ENCODE data around the gene TXK.

Gene TXK

GRCh38 chr4:48103483-48104139 lies 30.4 kb downstream of the TXK start:
- DNase-seq (ENCODE audit: low spot score): no peak

- no peak for DNase-seq (ENCODE audit: low spot score)
These were observed 31.7 kb downstream of the TXK start for GRCh38 chr4:48102303-48102702.

DNA sequence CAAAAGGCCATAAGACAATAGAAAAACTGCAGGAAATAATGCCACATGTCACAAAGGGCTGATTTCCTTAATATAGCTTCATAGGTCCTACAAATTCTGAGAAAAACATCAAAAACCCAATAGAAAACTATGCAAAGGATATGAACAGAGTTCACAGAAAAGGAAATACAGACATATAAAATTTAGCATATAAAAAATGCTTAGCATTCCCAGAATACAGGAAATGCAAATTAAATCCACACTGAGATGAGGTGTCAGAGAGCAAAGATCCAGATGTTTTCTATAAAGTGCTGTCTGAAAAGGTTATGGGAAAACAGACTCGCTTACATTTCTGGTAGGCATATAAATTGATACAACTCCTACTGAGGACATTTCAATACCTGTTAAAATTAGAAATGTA lies 33.8 kb downstream of the TXK start:
- no peak for DNase-seq (ENCODE audit: low spot score)

DNA sequence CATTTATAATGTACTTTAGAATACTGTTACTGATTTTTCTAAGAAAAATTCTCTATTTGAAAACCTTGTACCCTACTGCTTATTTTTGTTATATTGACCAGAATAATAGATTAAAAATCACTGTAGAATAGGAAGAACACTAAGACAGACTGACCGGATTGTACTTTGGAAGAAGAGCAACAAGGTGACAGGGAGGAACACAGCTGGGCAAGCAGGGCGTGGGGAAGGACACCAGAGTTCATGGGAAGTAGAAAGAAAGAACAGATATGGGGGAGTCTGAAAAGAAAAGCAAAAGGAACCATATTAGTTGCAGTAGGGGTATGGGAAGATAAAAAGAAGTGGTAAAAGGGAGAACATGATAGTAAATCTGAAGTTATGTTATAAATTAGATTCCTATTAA lies 38.6 kb downstream of the TXK start:
- DNase-seq (ENCODE audit: low spot score): no peak

DNA sequence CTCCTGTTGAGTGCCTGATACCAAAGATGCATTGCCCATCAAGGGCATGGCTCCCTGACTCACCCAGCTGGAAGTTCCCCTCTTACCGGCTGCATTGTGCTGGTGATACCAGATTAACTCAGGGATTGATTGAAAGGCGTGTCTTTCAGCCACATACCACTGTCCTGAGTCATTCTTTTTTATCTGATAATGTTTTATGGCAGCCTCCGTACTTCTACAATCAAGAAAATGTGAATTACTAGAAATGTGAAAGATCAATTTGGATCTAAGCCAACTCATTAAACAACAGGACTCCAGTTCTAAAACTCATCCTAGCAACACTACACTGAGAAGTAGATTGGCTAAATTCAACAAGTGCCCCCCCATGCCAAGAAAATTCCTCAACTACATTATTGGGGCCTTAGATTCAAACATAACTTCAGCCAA lies 40.0 kb downstream of the TXK start:
- DNase-seq (ENCODE audit: low spot score): peak; percentile 22

DNA sequence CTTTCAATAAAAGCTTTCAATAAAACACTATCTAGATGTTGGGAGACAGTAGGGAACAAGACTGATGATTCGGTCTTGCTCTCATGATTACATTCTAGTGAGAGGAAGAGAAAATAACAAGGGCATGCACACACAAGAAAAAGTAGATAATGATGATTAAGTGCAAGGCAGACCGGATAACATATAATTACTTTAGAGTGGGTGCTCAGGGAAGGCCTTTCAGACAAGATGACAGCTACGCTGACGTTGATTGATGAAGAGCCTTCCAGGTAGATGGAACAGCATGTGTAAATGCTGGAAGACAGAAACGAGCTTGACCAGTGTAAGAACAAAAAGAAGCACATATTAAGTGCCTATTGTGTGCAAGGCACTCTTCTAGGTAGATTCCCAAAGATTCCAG lies 43.4 kb downstream of the TXK start:
- no peak for DNase-seq (ENCODE audit: low spot score)

DNA sequence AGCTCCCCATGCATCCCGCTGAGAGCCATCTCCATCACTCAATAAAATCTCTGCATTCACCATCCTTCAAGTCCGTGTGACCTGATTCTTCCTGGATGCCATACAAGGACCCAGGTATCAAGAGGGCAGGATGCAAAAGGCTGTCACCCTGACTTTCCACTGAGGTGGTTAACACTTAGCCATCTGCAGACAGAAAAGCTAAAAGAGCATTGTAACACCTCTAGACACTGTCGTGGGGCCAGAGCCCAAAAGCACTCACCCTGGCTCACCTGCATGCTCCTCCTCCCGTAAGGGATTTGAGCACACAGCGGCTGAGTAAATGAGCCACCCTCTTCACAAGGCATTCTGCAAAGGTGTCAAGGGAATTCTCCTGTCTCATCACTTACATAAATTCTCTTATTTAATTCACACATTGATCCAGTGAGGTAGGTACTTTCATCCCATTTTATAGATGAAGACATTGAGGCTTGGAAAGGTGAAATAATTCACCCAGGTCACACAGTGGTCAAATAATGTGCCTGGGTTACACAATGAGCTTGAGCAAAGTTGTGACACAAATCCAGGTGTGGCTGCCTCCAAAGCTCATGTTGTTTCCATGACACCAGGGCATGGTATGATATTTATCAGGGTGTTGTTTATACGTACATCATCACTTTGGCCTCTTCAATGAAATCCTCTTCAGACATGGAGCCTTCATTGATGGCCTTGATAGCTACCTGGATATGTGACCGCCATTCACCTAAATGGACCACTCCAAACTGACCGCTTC lies 48.0 kb downstream of the TXK start:
- DNase-seq (ENCODE audit: low spot score): no peak

DNA sequence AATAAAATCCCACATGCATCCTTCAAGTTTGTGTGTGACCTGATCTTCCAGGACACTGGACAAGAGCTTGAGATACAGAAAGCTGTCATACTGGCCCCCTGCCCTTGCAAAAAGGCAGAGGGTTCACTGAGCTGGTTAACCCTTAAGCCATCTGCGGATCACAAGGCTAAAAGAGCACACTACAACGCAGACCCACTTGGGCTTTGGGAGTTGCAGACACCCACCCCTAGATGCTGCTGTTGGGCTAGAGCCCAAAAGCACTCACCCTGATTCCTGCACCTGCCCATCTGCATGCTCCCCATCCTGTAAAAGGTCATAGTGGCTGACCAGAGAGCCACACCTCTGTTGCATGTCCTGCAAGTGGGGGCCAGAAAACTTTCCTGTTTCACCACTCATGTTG lies 51.1 kb downstream of the TXK start:
- no peak for DNase-seq (ENCODE audit: low spot score)

- no peak for DNase-seq (ENCODE audit: low spot score)
These were observed 52.9 kb downstream of the TXK start for GRCh38 chr4:48081196-48081595.

GRCh38 chr4:48079972-48080391 lies 54.1 kb downstream of the TXK start:
- DNase-seq (ENCODE audit: low spot score): no peak

- DNase-seq (ENCODE audit: low spot score): no peak
These were observed 55.0 kb downstream of the TXK start for GRCh38 chr4:48078862-48079655.

DNA sequence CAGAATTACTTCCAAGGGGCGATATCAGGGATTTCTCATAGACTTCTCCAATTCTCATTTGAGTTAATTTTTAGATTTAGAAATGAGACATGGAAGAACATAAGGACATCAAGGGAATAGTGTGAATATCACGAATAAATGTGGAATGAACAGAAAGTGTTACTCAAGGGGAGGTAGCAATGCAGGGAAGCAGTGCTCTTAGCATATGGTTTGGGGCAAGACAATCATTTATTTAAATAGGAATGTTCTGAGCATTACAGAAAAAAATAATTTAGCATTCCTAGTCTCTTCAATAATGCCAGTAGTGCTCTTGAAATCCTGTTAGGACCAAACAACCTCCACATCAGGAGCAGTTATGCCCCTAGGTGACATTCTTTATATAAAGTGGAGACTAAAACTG lies 55.6 kb downstream of the TXK start:
- DNase-seq (ENCODE audit: low spot score): no peak

DNA sequence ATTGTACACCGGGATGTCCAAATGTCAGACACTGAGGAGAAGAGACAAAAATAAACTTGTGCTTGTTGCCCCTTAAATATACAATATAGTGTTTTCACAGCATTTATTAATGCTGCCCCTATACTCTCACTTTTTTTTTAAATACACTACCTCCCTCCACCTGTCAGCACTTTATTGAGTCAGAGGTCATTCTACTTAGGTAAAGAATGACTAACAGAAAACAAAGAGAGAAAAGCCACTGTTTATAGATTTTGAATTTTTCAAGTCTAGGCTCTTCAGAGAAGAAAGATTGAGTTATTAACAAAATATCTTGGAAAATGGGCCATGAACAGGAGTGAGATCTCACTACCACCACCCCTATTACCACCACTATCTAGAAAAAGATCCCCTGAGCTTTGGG lies 59.4 kb downstream of the TXK start:
- DNase-seq (ENCODE audit: low spot score): no peak

DNA sequence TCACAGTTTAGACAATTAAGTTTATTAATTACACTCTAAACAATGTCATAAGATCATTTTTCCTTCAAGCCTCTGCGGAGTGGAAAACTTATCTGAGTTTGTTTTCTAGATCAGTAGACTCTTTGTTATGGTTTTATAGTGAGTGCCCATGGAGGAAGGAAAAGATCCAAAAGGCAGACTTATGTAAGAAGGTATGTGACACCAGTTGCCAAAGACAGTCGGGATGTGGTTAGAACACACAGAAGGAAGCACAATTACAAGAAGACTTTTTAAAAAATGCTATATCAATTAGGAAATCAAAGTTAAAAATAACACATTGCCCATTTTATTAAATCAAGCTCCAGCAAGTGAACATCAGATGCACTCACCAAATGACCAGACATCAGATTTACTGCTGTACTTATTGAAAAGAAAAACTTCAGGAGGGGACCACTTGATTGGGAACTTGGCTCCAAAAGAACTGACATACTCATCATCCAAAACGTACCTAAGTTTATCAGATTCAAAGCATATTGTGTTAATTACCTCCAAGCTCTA lies 60.4 kb downstream of the TXK start:
- no peak for DNase-seq (ENCODE audit: low spot score)

GRCh38 chr4:48071191-48071590 lies 62.9 kb downstream of the TXK start:
- no peak for DNase-seq (ENCODE audit: low spot score)

GRCh38 chr4:48069026-48069425 lies 65.0 kb downstream of the TXK start:
- DNase-seq (ENCODE audit: low spot score): no peak

DNA sequence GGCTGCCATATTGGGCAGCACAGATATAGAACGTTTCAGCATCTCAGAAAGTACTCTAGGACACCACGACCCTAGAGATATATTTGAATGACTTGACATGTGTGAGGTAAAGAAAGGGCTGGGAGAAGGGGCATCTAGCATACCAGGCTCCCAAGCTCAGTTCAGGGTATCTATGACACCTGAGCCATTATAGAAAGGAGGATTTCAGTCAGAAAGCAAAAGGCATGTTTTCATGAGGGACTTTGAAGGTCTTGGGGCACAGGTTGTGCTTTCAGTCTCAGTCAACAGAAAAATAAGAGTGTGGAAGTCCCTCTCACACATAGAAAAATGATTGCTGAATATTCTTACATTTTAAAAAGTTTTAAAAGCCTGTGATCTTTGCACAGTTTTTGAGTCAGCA lies 65.9 kb downstream of the TXK start:
- DNase-seq (ENCODE audit: low spot score): no peak

GRCh38 chr4:48067536-48067935 lies 66.5 kb downstream of the TXK start:
- DNase-seq (ENCODE audit: low spot score): no peak

- no peak for DNase-seq (ENCODE audit: low spot score)
These were observed 68.4 kb downstream of the TXK start for GRCh38 chr4:48065587-48066052.

DNA sequence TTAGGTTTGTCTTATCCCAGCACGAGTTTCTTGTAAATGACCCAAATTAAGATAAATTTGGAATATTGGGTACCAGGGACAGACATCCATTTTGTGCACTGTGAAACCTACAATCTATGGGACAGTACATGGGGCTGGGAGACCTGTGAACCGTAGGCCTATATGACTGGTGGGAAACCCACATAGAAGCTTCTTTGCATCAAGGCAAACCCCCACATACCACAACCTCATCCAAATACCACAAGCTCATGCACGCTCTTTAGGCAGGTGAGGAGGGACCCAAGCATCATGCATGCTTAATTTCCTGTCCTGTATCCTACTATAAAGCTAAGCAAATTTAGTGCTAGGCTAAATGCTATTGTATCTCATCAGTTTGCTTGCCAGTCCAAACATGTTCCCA lies 69.7 kb downstream of the TXK start:
- DNase-seq (ENCODE audit: low spot score): no peak

DNA sequence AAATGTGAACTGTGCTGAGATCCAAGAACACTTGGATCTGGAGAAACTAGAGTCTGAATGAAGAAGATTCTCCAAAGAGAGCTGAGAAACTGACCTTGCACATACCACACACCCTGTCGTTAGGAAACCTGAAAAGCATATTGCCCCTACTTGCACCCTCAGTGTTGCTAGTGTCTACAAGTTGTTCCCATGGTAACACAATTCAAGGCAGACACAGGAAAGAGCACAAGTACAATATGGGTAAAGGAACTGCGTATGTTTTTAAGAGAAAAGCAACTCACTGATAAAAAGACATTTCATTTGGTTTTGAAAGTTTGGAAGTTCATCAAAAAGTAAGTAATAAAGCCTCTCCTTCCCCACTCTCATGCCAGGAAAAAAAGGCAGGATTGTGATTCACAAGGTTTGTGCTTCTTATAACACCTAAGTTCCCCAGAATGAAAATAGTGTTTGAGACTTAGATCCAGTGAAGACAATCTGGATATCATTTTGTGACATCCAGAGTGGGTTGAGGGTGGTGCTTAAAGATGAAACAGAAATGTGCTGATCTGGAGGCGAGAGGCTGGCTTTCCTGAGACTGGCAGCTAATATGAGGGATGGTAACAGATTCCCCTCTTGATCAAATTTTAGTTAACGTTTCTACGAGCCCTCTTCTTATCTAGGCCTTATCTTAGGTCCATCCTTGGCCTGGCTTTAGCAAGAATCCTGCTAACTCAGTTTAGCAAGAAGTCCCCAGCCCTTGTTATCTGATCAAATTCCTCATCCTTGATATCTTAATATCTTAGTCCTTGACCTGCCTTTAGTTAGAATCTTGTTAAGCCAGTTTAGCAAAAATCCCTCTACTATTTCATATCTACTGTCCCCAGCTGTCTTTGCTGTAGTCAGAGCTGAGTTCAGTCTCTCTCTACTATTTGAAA lies 75.2 kb downstream of the TXK start:
- DNase-seq (ENCODE audit: low spot score): no peak

GRCh38 chr4:48051078-48051477 lies 83.0 kb downstream of the TXK start:
- DNase-seq (ENCODE audit: low spot score): no peak

Measured in iPS-NIHi11 (cell line).